GM19239 (cell line): ENCODE results near the gene CNOT3.
"Not testable (repeated sequence)": the region's sequence is repeated elsewhere in the genome, so short reads cannot be mapped to it uniquely, and the experiment has no call there.

ENCODE experiments used
- DNase-seq: peaks from one replicate; pipeline ENCODE4 v3.0.0; 2011; ENCODE audit warnings: low spot score; ENCODE audit not compliant: insufficient read length
- FAIRE-seq: peaks from 2 replicates; lab custom pipeline; 2011; peaks lifted over from hg19 to GRCh38; lab: Jason Lieb, UNC

CNOT3 gene

DNA sequence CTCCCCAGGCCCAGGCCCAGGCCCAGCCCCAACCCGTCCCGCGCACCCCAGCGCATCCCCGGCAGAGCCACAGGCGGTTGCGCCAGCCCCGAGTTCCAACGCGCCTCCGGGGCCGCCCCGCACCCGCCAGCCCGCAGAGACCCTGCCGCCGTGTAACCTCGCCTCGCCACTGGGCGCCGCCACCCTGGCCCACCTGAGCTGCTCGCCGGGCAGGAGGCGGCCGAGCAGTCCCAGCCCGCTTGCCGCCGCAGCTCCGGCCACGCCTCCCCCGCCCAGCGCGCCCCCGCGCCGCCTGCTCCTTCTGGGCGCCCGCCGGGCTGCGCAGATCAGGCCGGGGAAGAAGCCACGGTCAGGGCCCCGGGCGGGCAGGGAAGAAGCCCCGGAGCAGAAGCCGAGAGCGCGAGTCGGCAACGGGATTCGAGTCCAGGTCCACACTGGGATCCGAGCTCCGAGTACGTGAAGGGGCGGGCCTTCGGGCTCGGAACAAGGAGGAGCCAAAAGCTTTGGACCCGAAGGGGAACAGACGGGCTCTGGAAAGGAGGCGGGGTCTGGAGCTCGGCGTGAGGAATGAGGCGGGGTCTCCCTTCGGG lies 51.7 kb downstream of the CNOT3 start, which contains the start of gene MBOAT7:
MBOAT7 (minus strand) TSS at position 436 of the 590 bp plus-strand sequence. CDS start 1,072 bp downstream, outside the sequence.
- peak; percentile 48 for FAIRE-seq
- DNase-seq, result peak; percentile 82

- DNase-seq (peak; percentile 87), FAIRE-seq (no peak)
These were observed 52.4 kb downstream of the CNOT3 start for GRCh38 chr19:54189735-54190502.

DNA sequence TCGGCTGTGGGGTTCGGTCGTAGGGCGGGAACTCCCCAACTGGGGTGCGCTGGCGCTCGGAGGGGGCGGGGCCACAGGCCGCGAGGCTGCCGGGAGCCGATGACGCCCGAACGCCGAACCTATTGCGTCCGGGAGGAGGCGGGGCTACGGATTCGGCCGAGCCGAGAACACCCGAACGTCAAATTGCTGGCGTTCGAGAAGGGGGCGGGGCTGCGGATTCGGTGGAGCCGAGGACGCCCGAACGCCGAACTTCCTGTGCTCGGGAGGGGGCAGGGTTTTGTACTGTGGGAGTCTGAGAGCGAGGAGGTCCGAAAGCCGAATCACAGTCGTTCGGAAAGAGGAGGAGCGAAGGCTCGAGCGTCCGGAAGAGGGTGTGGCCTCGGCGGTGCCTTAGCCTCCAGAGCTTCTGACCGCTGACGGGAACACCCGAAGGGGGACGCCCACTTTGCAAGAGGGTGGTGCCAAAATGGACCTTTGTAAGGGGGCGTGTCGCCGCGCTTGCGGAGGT lies 53.0 kb downstream of the CNOT3 start:
- DNase-seq, result no peak
- FAIRE-seq, result peak; percentile 99

- FAIRE-seq (peak; percentile 71), DNase-seq (no peak)
These were observed 53.6 kb downstream of the CNOT3 start, which contains the start of gene TSEN34 for GRCh38 chr19:54191011-54191810. Gene TSEN34, plus strand, starts transcription at chr19:54191308. Its CDS starts 57 bp downstream, at chr19:54191365.

DNA sequence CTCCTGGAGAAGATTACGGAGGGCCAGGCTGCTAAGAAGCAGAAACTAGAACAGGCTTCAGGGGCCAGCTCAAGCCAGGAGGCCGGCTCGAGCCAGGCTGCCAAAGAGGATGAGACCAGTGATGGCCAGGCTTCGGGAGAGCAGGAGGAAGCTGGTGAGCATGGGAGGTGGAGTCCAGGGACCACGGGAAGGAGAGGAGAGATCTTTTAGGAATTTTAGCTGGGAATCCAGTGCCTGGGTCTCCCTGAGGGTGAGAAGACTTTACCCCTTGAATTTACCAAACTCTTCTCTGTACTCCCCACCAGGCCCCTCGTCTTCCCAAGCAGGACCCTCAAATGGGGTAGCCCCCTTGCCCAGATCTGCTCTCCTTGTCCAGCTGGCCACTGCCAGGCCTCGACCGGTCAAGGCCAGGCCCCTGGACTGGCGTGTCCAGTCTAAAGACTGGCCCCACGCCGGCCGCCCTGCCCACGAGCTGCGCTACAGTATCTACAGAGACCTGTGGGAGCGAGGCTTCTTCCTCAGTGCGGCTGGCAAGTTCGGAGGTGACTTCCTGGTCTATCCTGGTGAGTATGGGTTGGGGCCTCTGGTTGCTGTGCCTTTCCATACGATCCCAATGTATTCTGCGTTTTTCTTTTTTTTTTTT lies 54.4 kb downstream of the CNOT3 start:
- FAIRE-seq, result no peak
- DNase-seq, result no peak

- DNase-seq (no peak), FAIRE-seq (no peak)
These were observed 55.4 kb downstream of the CNOT3 start for GRCh38 chr19:54193011-54193410.

DNA sequence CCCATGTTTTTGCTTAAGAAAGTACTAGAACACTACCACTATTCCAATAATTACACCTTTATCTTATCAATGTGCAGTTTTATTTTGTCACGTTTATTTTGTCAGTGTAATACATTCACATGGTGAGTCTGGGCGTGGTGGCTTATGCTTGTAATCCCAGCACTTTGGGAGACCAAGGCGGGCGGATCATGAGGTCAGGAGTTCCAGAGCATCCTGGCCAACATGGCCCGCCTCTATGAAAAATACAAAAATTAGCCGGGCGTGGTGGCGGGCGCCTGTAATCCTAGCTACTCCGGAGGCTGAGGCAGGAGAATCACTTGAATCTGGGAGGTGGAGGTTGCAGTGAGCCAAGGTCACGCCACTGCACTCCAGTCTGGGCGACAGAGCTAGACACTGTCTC lies 56.9 kb downstream of the CNOT3 start:
- DNase-seq, FAIRE-seq: not testable (repeated sequence)

- no peak for DNase-seq
- FAIRE-seq, result no peak
These were observed 59.0 kb downstream of the CNOT3 start for GRCh38 chr19:54196536-54196935.

GRCh38 chr19:54197121-54197520 lies 59.6 kb downstream of the CNOT3 start:
- FAIRE-seq, result no peak
- no peak for DNase-seq

- DNase-seq (no peak), FAIRE-seq (no peak)
These were observed 61.8 kb downstream of the CNOT3 start for GRCh38 chr19:54199401-54199800.

DNA sequence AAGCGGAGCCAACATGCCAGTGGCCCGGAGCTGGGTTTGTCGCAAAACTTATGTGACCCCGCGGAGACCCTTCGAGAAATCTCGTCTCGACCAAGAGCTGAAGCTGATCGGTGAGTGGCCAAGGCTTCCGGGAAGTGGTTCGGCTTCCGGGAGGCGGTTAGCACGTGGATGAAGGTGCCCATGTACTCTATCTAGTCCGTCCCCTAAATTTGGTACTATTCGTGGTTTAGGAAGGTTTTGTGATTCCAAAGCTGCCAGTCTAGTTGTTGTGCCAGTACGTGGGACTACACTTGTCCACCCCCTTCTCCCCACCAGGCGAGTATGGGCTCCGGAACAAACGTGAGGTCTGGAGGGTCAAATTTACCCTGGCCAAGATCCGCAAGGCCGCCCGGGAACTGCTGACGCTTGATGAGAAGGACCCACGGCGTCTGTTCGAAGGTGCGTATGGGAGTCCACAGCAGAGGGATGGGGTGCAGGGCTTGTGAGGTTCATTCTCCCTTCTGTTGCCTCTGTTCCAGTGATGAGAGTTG lies 63.7 kb downstream of the CNOT3 start:
- FAIRE-seq, result no peak
- no peak for DNase-seq

DNA sequence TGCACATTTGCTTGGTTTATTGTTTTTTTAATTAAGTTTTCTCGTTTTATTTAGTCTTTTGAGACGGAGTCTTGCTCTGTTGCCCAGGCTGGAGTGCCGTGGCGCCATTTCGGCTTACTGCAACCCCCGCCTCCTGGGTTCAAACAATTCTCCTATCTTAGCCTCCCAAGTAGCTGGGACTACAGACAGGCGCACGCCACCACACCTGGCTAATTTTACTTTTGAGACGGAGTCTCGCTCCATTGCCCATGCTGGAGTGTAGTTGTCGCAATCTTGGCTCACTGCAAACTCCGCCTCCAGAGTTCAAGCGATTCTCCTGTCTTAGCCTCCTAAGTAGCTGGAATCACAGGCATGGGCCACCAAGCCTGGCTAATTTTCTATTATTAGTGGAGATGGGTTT lies 64.4 kb downstream of the CNOT3 start:
- DNase-seq (no peak), FAIRE-seq (no peak)

GRCh38 chr19:54203151-54203611 lies 65.6 kb downstream of the CNOT3 start:
- no peak for DNase-seq
- FAIRE-seq, result no peak

GRCh38 chr19:54204767-54205468 lies 67.4 kb downstream of the CNOT3 start:
- no peak for FAIRE-seq
- DNase-seq, result no peak
